ENCODE data around the gene EMC10. TPM values are rescaled to one million over a fixed set of nuclear protein-coding genes. Genes with fewer than 3 reads are reported as not detected.

The EMC10 gene
- total RNA-seq, 1 experiment from 2014 or later, result 66.7 TPM

GRCh38 chr19:50431343-50432220 lies 44.7 kb upstream of the EMC10 start:
- intact Hi-C loops (cut with micrococcal nuclease; ENCODE audit: unreplicated experiment), result no loop called here
- BruUV-seq (replicated peaks), result no TSS peak

DNA sequence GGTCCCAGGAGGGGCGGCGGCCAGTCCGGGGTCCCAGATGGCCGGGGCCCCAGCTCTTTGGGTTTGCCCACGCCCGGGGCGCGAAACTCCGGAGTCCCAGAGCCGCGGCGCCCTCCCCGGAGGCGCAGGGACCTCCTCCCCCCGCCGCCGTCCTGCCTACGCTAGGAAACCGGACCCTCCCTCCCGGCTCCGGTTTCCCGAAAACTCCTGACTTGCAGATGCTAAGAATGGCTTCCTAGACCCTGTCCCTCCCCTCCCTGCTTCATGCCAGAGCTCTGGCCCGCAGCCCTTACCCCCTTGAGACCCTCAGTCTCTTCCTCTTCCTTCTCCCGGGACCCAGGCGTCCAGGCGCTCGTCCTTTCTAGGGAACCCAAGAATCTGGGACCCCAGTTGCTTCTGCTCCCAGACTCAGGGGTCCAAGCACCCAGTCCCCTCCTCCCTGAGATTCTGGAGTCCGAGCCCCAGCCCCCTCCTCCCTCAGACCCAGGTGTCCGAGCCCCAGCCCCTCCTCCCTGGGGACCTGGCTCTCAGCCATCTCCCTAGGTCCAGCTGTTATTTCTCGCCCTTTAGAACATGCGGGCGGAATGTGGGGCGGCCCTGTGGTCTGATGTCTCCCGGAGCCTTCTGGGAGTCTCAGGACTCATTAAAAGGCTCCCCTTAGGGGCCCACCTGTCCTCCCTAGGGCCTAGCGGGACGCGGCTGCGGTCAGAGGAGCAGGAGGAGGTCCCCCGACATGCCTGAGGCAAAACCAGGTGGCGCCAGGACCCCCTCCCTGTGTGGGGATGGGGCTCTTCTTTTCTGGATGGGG lies 43.9 kb upstream of the EMC10 start, which contains the start of gene MYBPC2:
Gene MYBPC2 (plus strand): TSS at position 672 of the 808 bp plus-strand sequence. CDS start 62 bp downstream, at position 734.
- BruUV-seq (replicated peaks), result no TSS peak
- POLR2A ChIA-PET, result no interaction called here
- no peaks in the 10 kb centered on the region for H3K36me3 ChIP-seq (ENCODE audit: control insufficient read depth, insufficient read depth, low read length)
- H3K4me1 ChIP-seq (ENCODE audit: control insufficient read depth, insufficient read depth, low read length), result no peaks in the 10 kb centered on the region
- CTCF ChIA-PET, result no interaction called here
- in situ Hi-C loops (cut with HindIII; ENCODE audit: low pct_unique_long_range_greater_than_20kb, low sequenced_read_pairs), result no loop called here
- no peak within 1 kb of the TSS for H3K27ac ChIP-seq (ENCODE audit: low read length)
- no peaks in the 10 kb centered on the region for H3K9me3 ChIP-seq (ENCODE audit: control insufficient read depth, insufficient read depth, low read depth, low read length)
- intact Hi-C loops (cut with micrococcal nuclease; ENCODE audit: unreplicated experiment), result no loop called here
- peak within 1 kb of the TSS; percentile 41 to 64 for H3K4me3 ChIP-seq (ENCODE audit: low read depth in 2 of 2, low read length in 2 of 2)
- H3K27me3 ChIP-seq (ENCODE audit: control insufficient read depth, insufficient read depth, low read length), result no peaks in the 10 kb centered on the region
- TF ChIP-seq, protein P1, sequence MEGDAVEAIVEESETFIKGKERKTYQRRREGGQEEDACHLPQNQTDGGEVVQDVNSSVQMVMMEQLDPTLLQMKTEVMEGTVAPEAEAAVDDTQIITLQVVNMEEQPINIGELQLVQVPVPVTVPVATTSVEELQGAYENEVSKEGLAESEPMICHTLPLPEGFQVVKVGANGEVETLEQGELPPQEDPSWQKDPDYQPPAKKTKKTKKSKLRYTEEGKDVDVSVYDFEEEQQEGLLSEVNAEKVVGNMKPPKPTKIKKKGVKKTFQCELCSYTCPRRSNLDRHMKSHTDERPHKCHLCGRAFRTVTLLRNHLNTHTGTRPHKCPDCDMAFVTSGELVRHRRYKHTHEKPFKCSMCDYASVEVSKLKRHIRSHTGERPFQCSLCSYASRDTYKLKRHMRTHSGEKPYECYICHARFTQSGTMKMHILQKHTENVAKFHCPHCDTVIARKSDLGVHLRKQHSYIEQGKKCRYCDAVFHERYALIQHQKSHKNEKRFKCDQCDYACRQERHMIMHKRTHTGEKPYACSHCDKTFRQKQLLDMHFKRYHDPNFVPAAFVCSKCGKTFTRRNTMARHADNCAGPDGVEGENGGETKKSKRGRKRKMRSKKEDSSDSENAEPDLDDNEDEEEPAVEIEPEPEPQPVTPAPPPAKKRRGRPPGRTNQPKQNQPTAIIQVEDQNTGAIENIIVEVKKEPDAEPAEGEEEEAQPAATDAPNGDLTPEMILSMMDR (IDR thresholded peaks at IDR 0.05), result no peak
- TF ChIP-seq POLR2AphosphoS5 (IDR thresholded peaks at IDR 0.05; ENCODE audit: low read depth, low read length), result no peak
- no peak for TF ChIP-seq TCF7L2 (IDR thresholded peaks at IDR 0.05; ENCODE audit: low read depth, low read length)
- TF ChIP-seq SIN3A (IDR thresholded peaks at IDR 0.05; ENCODE audit: borderline replicate concordance, insufficient read depth, low read depth, low read length), result no peak
- TF ChIP-seq REST (IDR thresholded peaks at IDR 0.05; ENCODE audit: insufficient read depth in 1 of 2, low read depth in 2 of 2, low read length in 1 of 2), result no peak
- no peak for DNase-seq (ENCODE audit: low read depth, low spot score)
- peak; percentile 18 for ATAC-seq

More at GRCh38 chr19:50431343-50432220, 44.7 kb upstream of the EMC10 start:
- H3K27ac ChIP-seq (ENCODE audit: low read length), result no peak overlapping the region
- POLR2A ChIA-PET, result no interaction called here
- no peaks in the 10 kb centered on the region for H3K9me3 ChIP-seq (ENCODE audit: control insufficient read depth, insufficient read depth, low read depth, low read length)
- TF ChIP-seq TCF7L2 (IDR thresholded peaks at IDR 0.05; ENCODE audit: low read depth, low read length) (no peak), POLR2AphosphoS5 (IDR thresholded peaks at IDR 0.05; ENCODE audit: low read depth, low read length) (no peak), SIN3A (IDR thresholded peaks at IDR 0.05; ENCODE audit: borderline replicate concordance, insufficient read depth, low read depth, low read length) (no peak), REST (IDR thresholded peaks at IDR 0.05; ENCODE audit: insufficient read depth in 1 of 2, low read depth in 2 of 2, low read length in 1 of 2) (no peak)
- TF ChIP-seq, protein P1 (IDR thresholded peaks at IDR 0.05), result no peak
- in situ Hi-C loops (cut with HindIII; ENCODE audit: low pct_unique_long_range_greater_than_20kb, low sequenced_read_pairs), result no loop called here
- CTCF ChIA-PET, result no interaction called here
- peak; percentile 93 for ATAC-seq
- H3K4me3 ChIP-seq (ENCODE audit: low read depth in 2 of 2, low read length in 2 of 2), result peak overlapping the region; percentile 41 to 64
- H3K4me1 ChIP-seq (ENCODE audit: control insufficient read depth, insufficient read depth, low read length), result no peaks in the 10 kb centered on the region
- H3K36me3 ChIP-seq (ENCODE audit: control insufficient read depth, insufficient read depth, low read length), result no peaks in the 10 kb centered on the region
- DNase-seq (ENCODE audit: low read depth, low spot score), result no peak
- no peaks in the 10 kb centered on the region for H3K27me3 ChIP-seq (ENCODE audit: control insufficient read depth, insufficient read depth, low read length)
